Fibroblast of lung (primary cell): ENCODE data around the gene RFX8. TPM values are rescaled to one million over a fixed set of nuclear protein-coding genes. Genes with fewer than 3 reads are reported as not detected.

Experiments
- DNase-seq, 2 donors: peaks; one replicate each; pipeline versions ENCODE4 v3.0.0 to v3.0.0-alpha.2; 2010; ENCODE audit warnings: low read depth in 2 of 2
- H2AFZ ChIP-seq: 2 replicates; pipeline ENCODE4 v1.5.1; 2012; ENCODE audit warnings: low read length, control low read depth, inconsistent platforms
- H3K27ac ChIP-seq: 2 replicates; pipeline ENCODE4 v1.5.1; 2011; ENCODE audit warnings: low read length, control low read depth; ENCODE audit not compliant: insufficient read depth
- H3K27me3 ChIP-seq: 2 replicates; pipeline ENCODE4 v1.5.1; 2011; ENCODE audit warnings: mild to moderate bottlenecking, low read length; ENCODE audit not compliant: control insufficient read depth, insufficient read depth
- H3K36me3 ChIP-seq: 2 replicates; pipeline ENCODE4 v1.5.1; 2011; ENCODE audit warnings: low read length; ENCODE audit not compliant: control insufficient read depth, insufficient read depth
- H3K4me1 ChIP-seq: 2 replicates; pipeline ENCODE4 v1.5.1; 2011; ENCODE audit warnings: low read length; ENCODE audit not compliant: control insufficient read depth, insufficient read depth; ENCODE audit errors: extremely low read depth
- H3K4me2 ChIP-seq: 2 replicates; pipeline ENCODE4 v1.5.1; 2011; ENCODE audit warnings: low read length, control low read depth; ENCODE audit not compliant: insufficient read depth; ENCODE audit errors: extremely low read depth
- H3K4me3 ChIP-seq, 4 experiments: fragments of 200-600 bp in 1 of 4; sonication (generic) in 1 of 4; replicated peaks in 1 of 4; 2 replicates each; pipeline ENCODE4 v1.5.1; 2011 to 2016; ENCODE audit warnings: low read length in 4 of 4, low read depth in 3 of 4, mild to moderate bottlenecking in 3 of 4, control low read depth in 2 of 4, inconsistent platforms in 1 of 4, mixed read lengths in 1 of 4; ENCODE audit not compliant: insufficient read depth in 1 of 4; ENCODE audit errors: control extremely low read depth in 1 of 4
- H3K79me2 ChIP-seq: 2 replicates; pipeline ENCODE4 v1.5.1; 2012; ENCODE audit warnings: mild to moderate bottlenecking, low read length, inconsistent platforms; ENCODE audit not compliant: control insufficient read depth, insufficient read depth
- H3K9ac ChIP-seq: 2 replicates; pipeline ENCODE4 v1.5.1; 2011; ENCODE audit warnings: mild to moderate bottlenecking, low read length, control low read depth; ENCODE audit not compliant: insufficient read depth
- H3K9me3 ChIP-seq: 2 replicates; pipeline ENCODE4 v1.5.1; 2012; ENCODE audit warnings: low read depth, low read length; ENCODE audit not compliant: control insufficient read depth, insufficient read depth
- H4K20me1 ChIP-seq: 2 replicates; pipeline ENCODE4 v1.5.1; 2011; ENCODE audit warnings: low read length; ENCODE audit not compliant: control insufficient read depth, insufficient read depth; ENCODE audit errors: extremely low read depth
- CTCF ChIP-seq, 2 donors: IDR thresholded peaks in 1 of 2; conservative IDR thresholded peaks in 1 of 2; 1 replicate in 1 of 2; 2 replicates in 1 of 2; pipeline ENCODE4 v1.5.1; 2011 to 2012; ENCODE audit warnings: low read length in 2 of 2, control low read depth in 1 of 2, inconsistent platforms in 1 of 2, low read depth in 1 of 2, mild to moderate bottlenecking in 1 of 2
- EZH2 ChIP-seq: IDR thresholded peaks from 2 replicates; pipeline ENCODE4 v1.5.1; 2012; ENCODE audit warnings: low read length, control low read depth, mild to moderate bottlenecking; ENCODE audit errors: missing control alignments
- polyA plus RNA-seq, 2 donors: library from polyadenylated mRNA; depleted of rRNA in 1 of 2; stranded (reverse) in 1 of 2; unstranded in 1 of 2; fragments of >200 nt; gene quantifications; 2 replicates each; pipeline ENCODE4 v1.2.1, GENCODE V29; 2011 to 2012; ENCODE audit warnings: missing spikeins in 1 of 2
- total RNA-seq: library from RNA; depleted of rRNA; stranded (reverse); fragments of >200 nt; gene quantifications from 2 replicates; pipeline ENCODE4 v1.2.1, GENCODE V29; 2014

RFX8 gene
- total and polyA plus RNA-seq, 2 donors (not counting 1 experiment from before 2014, with no cell fraction given): 4.3 to 12.4 TPM

GRCh38 chr2:101357376-101357775 lies 117.5 kb downstream of the RFX8 start:
- H4K20me1 ChIP-seq: no peaks in the 10 kb centered on the region
- no peaks in the 10 kb centered on the region for H3K9me3 ChIP-seq
- no peak overlapping the region for H2AFZ ChIP-seq
- no peak for TF ChIP-seq EZH2
- no peak for TF ChIP-seq CTCF (conservative IDR thresholded peaks at IDR 0.05 in 1 of 2, IDR thresholded peaks at IDR 0.05 in 1 of 2; ENCODE audit: low read depth in 1 of 2, low read length in 2 of 2)
- no peaks in the 10 kb centered on the region for H3K79me2 ChIP-seq
- no peak overlapping the region for H3K27ac ChIP-seq
- H3K4me3 ChIP-seq: no peak overlapping the region
- H3K4me2 ChIP-seq: no peak overlapping the region
- H3K36me3 ChIP-seq: no peaks in the 10 kb centered on the region
- H3K27me3 ChIP-seq: peaks cover 3% of the 10 kb centered on the region
- no peak for DNase-seq
- no peaks in the 10 kb centered on the region for H3K4me1 ChIP-seq
- no peak overlapping the region for H3K9ac ChIP-seq

GRCh38 chr2:101356521-101356920 lies 118.4 kb downstream of the RFX8 start:
- Histone ChIP-seq H3K4me1 (no peaks in the 10 kb centered on the region), H3K9ac (no peak overlapping the region), H3K4me2 (no peak overlapping the region), H2AFZ (no peak overlapping the region), H3K79me2 (no peaks in the 10 kb centered on the region), H3K4me3 (no peak overlapping the region), H3K27ac (no peak overlapping the region), H4K20me1 (no peaks in the 10 kb centered on the region), H3K27me3 (no peaks in the 10 kb centered on the region), H3K9me3 (no peaks in the 10 kb centered on the region), H3K36me3 (no peaks in the 10 kb centered on the region)
- TF ChIP-seq EZH2 (no peak), CTCF (conservative IDR thresholded peaks at IDR 0.05 in 1 of 2, IDR thresholded peaks at IDR 0.05 in 1 of 2; ENCODE audit: low read depth in 1 of 2, low read length in 2 of 2) (no peak)
- DNase-seq: peak; percentile 41 to 72

- H2AFZ ChIP-seq: no peak overlapping the region
- no peak for DNase-seq
- TF ChIP-seq CTCF (conservative IDR thresholded peaks at IDR 0.05 in 1 of 2, IDR thresholded peaks at IDR 0.05 in 1 of 2; ENCODE audit: low read depth in 1 of 2, low read length in 2 of 2) (no peak), EZH2 (no peak)
Observed at GRCh38 chr2:101356055-101356454, 118.9 kb downstream of the RFX8 start.

More at GRCh38 chr2:101356055-101356454, 118.9 kb downstream of the RFX8 start:
- no peaks in the 10 kb centered on the region for H3K27me3 ChIP-seq
- H3K4me1 ChIP-seq: no peaks in the 10 kb centered on the region
- no peak overlapping the region for H3K4me2 ChIP-seq
- no peaks in the 10 kb centered on the region for H3K79me2 ChIP-seq
- H4K20me1 ChIP-seq: no peaks in the 10 kb centered on the region
- no peak overlapping the region for H3K4me3 ChIP-seq
- H3K9me3 ChIP-seq: no peaks in the 10 kb centered on the region
- no peak overlapping the region for H3K27ac ChIP-seq
- H3K9ac ChIP-seq: no peak overlapping the region
- H3K36me3 ChIP-seq: no peaks in the 10 kb centered on the region
